CD8-positive, alpha-beta memory T cell (primary cell): Measurements from ENCODE around the gene KCNJ10. TPM values are rescaled to one million over a fixed set of nuclear protein-coding genes. Genes with fewer than 3 reads are reported as not detected.

ENCODE experiments used
- CTCF ChIA-PET: fragments of 350-600 bp; sonication (Branson Sonifier 250); formaldehyde crosslinking; loops from one replicate; lab custom pipeline; 2021; ENCODE audit warnings: antibody characterized with exemption; lab: Charles Lee
- POLR2A ChIA-PET: fragments of 350-600 bp; sonication (Branson Sonifier 250); formaldehyde crosslinking; loops from one replicate; lab custom pipeline; 2021; ENCODE audit warnings: antibody characterized with exemption; lab: Charles Lee
- DNase-seq, 5 donors: peaks; one replicate each; pipeline versions ENCODE4 v3.0.0 to v3.0.0-alpha.2; 2020 to 2022; ENCODE audit warnings: mixed read lengths in 1 of 5
- H3K27ac ChIP-seq: one replicate; pipeline ENCODE4 v1.7.0; 2013; ENCODE audit warnings: low read depth, mild to moderate bottlenecking, low read length, moderate library complexity
- H3K27me3 ChIP-seq: 2 replicates; pipeline ENCODE4 v1.7.0; 2013; ENCODE audit warnings: low read length, mild to moderate bottlenecking; ENCODE audit not compliant: insufficient read depth, poor library complexity, severe bottlenecking
- H3K36me3 ChIP-seq: 2 replicates; pipeline ENCODE4 v1.7.0; 2013; ENCODE audit warnings: mild to moderate bottlenecking, low read length, moderate library complexity; ENCODE audit not compliant: insufficient read depth
- H3K4me1 ChIP-seq: 2 replicates; pipeline ENCODE4 v1.7.0; 2013; ENCODE audit warnings: mild to moderate bottlenecking, low read length, moderate library complexity; ENCODE audit not compliant: insufficient read depth
- H3K4me3 ChIP-seq: 2 replicates; pipeline ENCODE4 v1.7.0; 2013; ENCODE audit warnings: mild to moderate bottlenecking, low read length
- H3K9me3 ChIP-seq: 2 replicates; pipeline ENCODE4 v1.7.0; 2013; ENCODE audit warnings: mild to moderate bottlenecking, low read length
- H3K27ac Mint-ChIP-seq, 8 donors: one replicate each; pipeline ENCODE4 v1.8.0; 2020 to 2021; ENCODE audit warnings: mixed read lengths in 8 of 8, mild to moderate bottlenecking in 6 of 8, inconsistent platforms in 3 of 8, moderate library complexity in 3 of 8
- H3K27me3 Mint-ChIP-seq, 2 donors: one replicate each; pipeline ENCODE4 v1.8.0; 2020 to 2021; ENCODE audit warnings: mixed read lengths in 2 of 2, mild to moderate bottlenecking in 1 of 2, moderate library complexity in 1 of 2
- H3K36me3 Mint-ChIP-seq, 3 donors: one replicate each; pipeline ENCODE4 v1.8.0; 2020 to 2021; ENCODE audit warnings: mixed read lengths in 3 of 3, inconsistent platforms in 1 of 3, mild to moderate bottlenecking in 1 of 3
- H3K4me1 Mint-ChIP-seq, 3 donors: one replicate each; pipeline ENCODE4 v1.8.0; 2020 to 2021; ENCODE audit warnings: mixed read lengths in 3 of 3, inconsistent platforms in 1 of 3, mild to moderate bottlenecking in 1 of 3
- H3K4me3 Mint-ChIP-seq, 7 donors: one replicate each; pipeline ENCODE4 v1.8.0; 2020 to 2021; ENCODE audit warnings: mixed read lengths in 7 of 7, mild to moderate bottlenecking in 6 of 7, moderate library complexity in 4 of 7, inconsistent platforms in 2 of 7
- H3K9me3 Mint-ChIP-seq, 5 donors: one replicate each; pipeline ENCODE4 v1.8.0; 2020 to 2022; ENCODE audit warnings: mixed read lengths in 5 of 5, mild to moderate bottlenecking in 3 of 5, moderate library complexity in 2 of 5, inconsistent platforms in 1 of 5
- polyA plus RNA-seq: library from polyadenylated mRNA; unstranded; fragments of 300-500 nt; fragmentation: Illumina TruSeq; gene quantifications from one replicate; pipeline ENCODE4 v1.2.3, GENCODE V29; 2021
- total RNA-seq, 2 experiments: library from RNA; stranded (reverse); gene quantifications; one replicate each; pipeline ENCODE4 v1.2.3, GENCODE V29; 2021

Gene KCNJ10
- total and polyA plus RNA-seq, 3 experiments from 2014 or later: 0.13 TPM; not detected in 2

GRCh38 chr1:160086456-160086892 is 16.5 kb upstream of the KCNJ10 start:
- Mint-ChIP-seq H3K27ac (peak overlapping the region in 1 of 8 donors; percentile 46), H3K4me1 (peaks cover 11 to 14% (median 14%) of the 10 kb centered on the region in 3 donors), H3K36me3 (peaks cover 4 to 54% (median 8%) of the 10 kb centered on the region in 3 donors), H3K9me3 (no peaks in the 10 kb centered on the region), H3K4me3 (no peak overlapping the region), H3K27me3 (peaks cover 11 to 18% of the 10 kb centered on the region in 2 donors)
- H3K9me3 ChIP-seq: no peaks in the 10 kb centered on the region
- peaks cover 8% of the 10 kb centered on the region for H3K27me3 ChIP-seq
- no peaks in the 10 kb centered on the region for H3K36me3 ChIP-seq
- ChIA-PET CTCF (interaction anchor here (0.8 to 6.9 kb wide), 14 partner anchors 10 to 292 kb away, joined by 3 to 81 read pairs (median 6); partner anchors contain the start of genes DCAF8 and IGSF8), POLR2A (interaction anchor here (0.7 to 0.9 kb wide), 2 partner anchors 12 to 16 kb away, joined by 3 to 4 read pairs; partner anchors contain the start of genes IGSF8 and KCNJ10)
- peaks cover 3% of the 10 kb centered on the region for H3K4me1 ChIP-seq
- no peak for DNase-seq
- H3K27ac ChIP-seq: no peak overlapping the region
- H3K4me3 ChIP-seq: no peak overlapping the region

GRCh38 chr1:160085686-160086455 is 15.9 kb upstream of the KCNJ10 start:
- POLR2A ChIA-PET: interaction anchor here (0.5 to 1.3 kb wide), 3 partner anchors 12 to 37 kb away, joined by 3 to 12 read pairs (median 4); partner anchors contain the start of genes IGSF8 and KCNJ10
- H3K27ac Mint-ChIP-seq: peak overlapping the region in 4 of 8 donors; percentile 21 to 83 (median 64)
- CTCF ChIA-PET: interaction anchor here (0.6 to 6.9 kb wide), 28 partner anchors 10 to 292 kb away, joined by 3 to 81 read pairs (median 4); partner anchors contain the start of genes DCAF8, IGSF8 and KCNJ10
- peak; percentile 48 to 79 (median 69) for DNase-seq
- no peak overlapping the region for H3K27ac ChIP-seq
- no peaks in the 10 kb centered on the region for H3K9me3 ChIP-seq
- peaks cover 13% of the 10 kb centered on the region for H3K27me3 ChIP-seq
- H3K36me3 ChIP-seq: no peaks in the 10 kb centered on the region
- peak overlapping the region in 3 of 7 donors; percentile 6 to 54 (median 32) for H3K4me3 Mint-ChIP-seq
- H3K4me1 Mint-ChIP-seq: peaks cover 11 to 14% (median 14%) of the 10 kb centered on the region in 3 donors
- peaks cover 15 to 24% of the 10 kb centered on the region in 2 donors for H3K27me3 Mint-ChIP-seq
- no peaks in the 10 kb centered on the region for H3K9me3 Mint-ChIP-seq
- H3K4me1 ChIP-seq: peaks cover 3% of the 10 kb centered on the region
- H3K4me3 ChIP-seq: no peak overlapping the region
- H3K36me3 Mint-ChIP-seq: peaks cover 4 to 48% (median 8%) of the 10 kb centered on the region in 3 donors

GRCh38 chr1:160084771-160085321 is 14.9 kb upstream of the KCNJ10 start:
- Mint-ChIP-seq H3K4me3 (peak overlapping the region in 3 of 7 donors; percentile 16 to 60 (median 34)), H3K36me3 (peaks cover 4 to 38% (median 8%) of the 10 kb centered on the region in 3 donors), H3K27ac (peak overlapping the region in 1 of 8 donors; percentile 13), H3K27me3 (peaks cover 24 to 35% of the 10 kb centered on the region in 2 donors), H3K9me3 (no peaks in the 10 kb centered on the region), H3K4me1 (peaks cover 11 to 14% (median 14%) of the 10 kb centered on the region in 3 donors)
- CTCF ChIA-PET: interaction anchor here (0.8 to 6.9 kb wide), 18 partner anchors 11 to 211 kb away, joined by 3 to 81 read pairs (median 5); partner anchors contain the start of genes IGSF8 and KCNJ10
- Histone ChIP-seq H3K27me3 (peaks cover 22% of the 10 kb centered on the region), H3K36me3 (no peaks in the 10 kb centered on the region), H3K27ac (no peak overlapping the region), H3K4me3 (no peak overlapping the region), H3K4me1 (peaks cover 3% of the 10 kb centered on the region), H3K9me3 (no peaks in the 10 kb centered on the region)
- POLR2A ChIA-PET: interaction anchor here (1.3 kb wide), 1 partner anchor 13 kb away, joined by 12 read pairs; the partner anchor contains the start of gene IGSF8
- no peak for DNase-seq

GRCh38 chr1:160083968-160084770 is 14.2 kb upstream of the KCNJ10 start:
- Histone ChIP-seq H3K9me3 (no peaks in the 10 kb centered on the region), H3K27me3 (peaks cover 29% of the 10 kb centered on the region), H3K36me3 (no peaks in the 10 kb centered on the region), H3K4me1 (peaks cover 3% of the 10 kb centered on the region), H3K4me3 (peak overlapping the region; percentile 23), H3K27ac (no peak overlapping the region)
- peaks cover 4 to 33% (median 8%) of the 10 kb centered on the region in 3 donors for H3K36me3 Mint-ChIP-seq
- ChIA-PET CTCF (interaction anchor here (1.0 to 6.9 kb wide), 7 partner anchors 12 to 78 kb away, joined by 3 to 81 read pairs (median 15); partner anchors contain the start of gene IGSF8), POLR2A (no interaction called here)
- peaks cover 9 to 14% (median 14%) of the 10 kb centered on the region in 3 donors for H3K4me1 Mint-ChIP-seq
- no peaks in the 10 kb centered on the region for H3K9me3 Mint-ChIP-seq
- peak overlapping the region in 2 of 8 donors; percentile 29 to 38 for H3K27ac Mint-ChIP-seq
- H3K27me3 Mint-ChIP-seq: peaks cover 28 to 41% of the 10 kb centered on the region in 2 donors
- peak; percentile 53 to 81 (median 60) for DNase-seq
- H3K4me3 Mint-ChIP-seq: peak overlapping the region; percentile 30 to 72 (median 60)

- ChIA-PET POLR2A (interaction anchor here (0.6 kb wide), 1 partner anchor 155 kb away, joined by 3 read pairs; no protein-coding TSS in a partner anchor), CTCF (interaction anchor here (1.6 to 6.9 kb wide), 5 partner anchors 11 to 36 kb away, joined by 6 to 81 read pairs (median 63); partner anchors contain the start of gene IGSF8)
- Histone ChIP-seq H3K36me3 (no peaks in the 10 kb centered on the region), H3K4me1 (peaks cover 3% of the 10 kb centered on the region), H3K27me3 (peaks cover 42% of the 10 kb centered on the region), H3K27ac (no peak overlapping the region), H3K4me3 (no peak overlapping the region), H3K9me3 (no peaks in the 10 kb centered on the region)
- peak overlapping the region in 1 of 8 donors; percentile 58 for H3K27ac Mint-ChIP-seq
- H3K27me3 Mint-ChIP-seq: peaks cover 33 to 49% of the 10 kb centered on the region in 2 donors
- H3K36me3 Mint-ChIP-seq: peaks cover 2 to 21% (median 4%) of the 10 kb centered on the region in 3 donors
- peak overlapping the region in 6 of 7 donors; percentile 25 to 70 (median 59) for H3K4me3 Mint-ChIP-seq
- H3K9me3 Mint-ChIP-seq: no peaks in the 10 kb centered on the region
- H3K4me1 Mint-ChIP-seq: peaks cover 11 to 14% (median 14%) of the 10 kb centered on the region in 3 donors
- DNase-seq: no peak
Measured at GRCh38 chr1:160082926-160083325, 13.0 kb upstream of the KCNJ10 start.

- Histone ChIP-seq H3K9me3 (no peaks in the 10 kb centered on the region), H3K4me3 (no peak overlapping the region), H3K36me3 (no peaks in the 10 kb centered on the region), H3K4me1 (peaks cover 3% of the 10 kb centered on the region), H3K27me3 (peaks cover 42% of the 10 kb centered on the region), H3K27ac (no peak overlapping the region)
- H3K4me1 Mint-ChIP-seq: peaks cover 11 to 14% (median 14%) of the 10 kb centered on the region in 3 donors
- ChIA-PET POLR2A (interaction anchor here (0.6 kb wide), 1 partner anchor 155 kb away, joined by 3 read pairs; no protein-coding TSS in a partner anchor), CTCF (interaction anchor here (1.3 to 6.9 kb wide), 5 partner anchors 11 to 209 kb away, joined by 3 to 63 read pairs (median 6); partner anchors contain the start of gene KCNJ10)
- no peak overlapping the region for H3K27ac Mint-ChIP-seq
- H3K27me3 Mint-ChIP-seq: peaks cover 33 to 51% of the 10 kb centered on the region in 2 donors
- H3K4me3 Mint-ChIP-seq: peak overlapping the region in 2 of 7 donors; percentile 28 to 34
- no peaks in the 10 kb centered on the region for H3K9me3 Mint-ChIP-seq
- H3K36me3 Mint-ChIP-seq: peaks cover 2 to 18% (median 4%) of the 10 kb centered on the region in 3 donors
- DNase-seq: peak in 1 of 5 donors; percentile 33
Measured at GRCh38 chr1:160082487-160082886, 12.5 kb upstream of the KCNJ10 start.
